Measurements from ENCODE around the gene NDST3.

DNA sequence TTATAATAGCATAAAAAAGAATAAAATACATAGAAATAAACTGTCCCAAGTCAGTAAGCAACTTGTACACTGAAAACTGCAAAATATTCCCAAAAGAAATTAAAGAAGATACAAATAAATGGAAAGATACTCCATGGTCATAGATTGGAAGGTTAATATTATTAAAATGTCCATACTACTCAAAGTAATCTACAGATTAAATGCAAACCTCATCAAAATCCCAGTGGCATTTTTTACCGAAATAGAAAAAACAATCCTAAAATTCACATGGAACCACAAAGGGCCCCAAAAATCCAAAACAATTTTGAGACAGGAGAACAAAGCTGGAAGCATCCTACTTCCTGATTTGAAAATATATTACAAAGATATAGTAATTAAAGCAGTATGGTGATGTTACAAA, 133.0 kb downstream of the NDST3 start:
- TF ChIP-seq, protein P1, sequence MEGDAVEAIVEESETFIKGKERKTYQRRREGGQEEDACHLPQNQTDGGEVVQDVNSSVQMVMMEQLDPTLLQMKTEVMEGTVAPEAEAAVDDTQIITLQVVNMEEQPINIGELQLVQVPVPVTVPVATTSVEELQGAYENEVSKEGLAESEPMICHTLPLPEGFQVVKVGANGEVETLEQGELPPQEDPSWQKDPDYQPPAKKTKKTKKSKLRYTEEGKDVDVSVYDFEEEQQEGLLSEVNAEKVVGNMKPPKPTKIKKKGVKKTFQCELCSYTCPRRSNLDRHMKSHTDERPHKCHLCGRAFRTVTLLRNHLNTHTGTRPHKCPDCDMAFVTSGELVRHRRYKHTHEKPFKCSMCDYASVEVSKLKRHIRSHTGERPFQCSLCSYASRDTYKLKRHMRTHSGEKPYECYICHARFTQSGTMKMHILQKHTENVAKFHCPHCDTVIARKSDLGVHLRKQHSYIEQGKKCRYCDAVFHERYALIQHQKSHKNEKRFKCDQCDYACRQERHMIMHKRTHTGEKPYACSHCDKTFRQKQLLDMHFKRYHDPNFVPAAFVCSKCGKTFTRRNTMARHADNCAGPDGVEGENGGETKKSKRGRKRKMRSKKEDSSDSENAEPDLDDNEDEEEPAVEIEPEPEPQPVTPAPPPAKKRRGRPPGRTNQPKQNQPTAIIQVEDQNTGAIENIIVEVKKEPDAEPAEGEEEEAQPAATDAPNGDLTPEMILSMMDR (IDR thresholded peaks at IDR 0.05), result no peak
- no peak for TF ChIP-seq POLR2A (IDR thresholded peaks at IDR 0.05)
